ENCODE data around the gene TSPEAR. TPM values are rescaled to one million over a fixed set of nuclear protein-coding genes. Genes with fewer than 3 reads are reported as not detected.
A peak's percentile ranks its signal among the peaks of the same experiment; 100 is the strongest.

The TSPEAR gene
- total RNA-seq, 2 donors from 2014 or later, result not detected

GRCh38 chr21:44455524-44456213 is 255.7 kb downstream of the TSPEAR start:
- DNase-seq, result peak; percentile 60
- H3K27ac ChIP-seq, result no peak overlapping the region

GRCh38 chr21:44454747-44455523 is 256.4 kb downstream of the TSPEAR start, which contains the start of gene LRRC3:
Gene LRRC3 (plus strand): TSS chr21:44455510. CDS start chr21:44456645, 1,135 bp downstream.
- TF ChIP-seq CTCF (IDR thresholded peaks at IDR 0.05), result no peak
- intact Hi-C loops (cut with DNase I), result no loop called here
- Histone ChIP-seq H3K36me3 (no peaks in the 10 kb centered on the region), H3K4me3 (peak within 1 kb of the TSS; percentile 83), H3K27me3 (no peaks in the 10 kb centered on the region), H3K9ac (ENCODE audit: low read depth in 2 of 2, low read length in 2 of 2) (peak within 1 kb of the TSS; percentile 19 to 50), H3K4me1 (peaks cover 4% of the 10 kb centered on the region), H3K27ac (no peak within 1 kb of the TSS), H3K9me3 (no peaks in the 10 kb centered on the region)
- DNase-seq, result peak; percentile 89

More at GRCh38 chr21:44455524-44456213, 255.7 kb downstream of the TSPEAR start:
- TF ChIP-seq CTCF (IDR thresholded peaks at IDR 0.05), result no peak
- H3K27me3 ChIP-seq, result no peaks in the 10 kb centered on the region
- intact Hi-C loops (cut with DNase I), result no loop called here
- no peaks in the 10 kb centered on the region for H3K9me3 ChIP-seq
- H3K9ac ChIP-seq (ENCODE audit: low read depth in 2 of 2, low read length in 2 of 2), result peak overlapping the region; percentile 19 to 50
- H3K36me3 ChIP-seq, result no peaks in the 10 kb centered on the region
- peak overlapping the region; percentile 83 for H3K4me3 ChIP-seq
- peaks cover 4% of the 10 kb centered on the region for H3K4me1 ChIP-seq

GRCh38 chr21:44454058-44454457 is 257.3 kb downstream of the TSPEAR start:
- Histone ChIP-seq H3K9ac (ENCODE audit: low read depth in 2 of 2, low read length in 2 of 2) (no peak overlapping the region), H3K27ac (no peak overlapping the region), H3K36me3 (no peaks in the 10 kb centered on the region), H3K4me1 (peaks cover 4% of the 10 kb centered on the region), H3K27me3 (no peaks in the 10 kb centered on the region), H3K4me3 (no peak overlapping the region), H3K9me3 (no peaks in the 10 kb centered on the region)
- TF ChIP-seq CTCF (IDR thresholded peaks at IDR 0.05), result no peak
- intact Hi-C loops (cut with DNase I), result no loop called here
- DNase-seq, result no peak

- DNase-seq, result no peak
- no peak for TF ChIP-seq CTCF (IDR thresholded peaks at IDR 0.05)
- H3K4me1 ChIP-seq, result peaks cover 4% of the 10 kb centered on the region
- H3K27me3 ChIP-seq, result no peaks in the 10 kb centered on the region
- H3K9me3 ChIP-seq, result no peaks in the 10 kb centered on the region
- no peak overlapping the region for H3K9ac ChIP-seq (ENCODE audit: low read depth in 2 of 2, low read length in 2 of 2)
- intact Hi-C loops (cut with DNase I), result no loop called here
- H3K4me3 ChIP-seq, result no peak overlapping the region
- H3K27ac ChIP-seq, result no peak overlapping the region
- no peaks in the 10 kb centered on the region for H3K36me3 ChIP-seq
Observed at GRCh38 chr21:44453120-44453519, 258.3 kb downstream of the TSPEAR start.

- TF ChIP-seq CTCF (IDR thresholded peaks at IDR 0.05), result no peak
- intact Hi-C loops (cut with DNase I), result no loop called here
- Histone ChIP-seq H3K4me1 (peaks cover 1% of the 10 kb centered on the region), H3K9ac (ENCODE audit: low read depth in 2 of 2, low read length in 2 of 2) (no peak overlapping the region), H3K27me3 (no peaks in the 10 kb centered on the region), H3K4me3 (no peak overlapping the region), H3K27ac (no peak overlapping the region), H3K9me3 (no peaks in the 10 kb centered on the region), H3K36me3 (no peaks in the 10 kb centered on the region)
- no peak for DNase-seq
Observed at GRCh38 chr21:44450999-44451398, 260.4 kb downstream of the TSPEAR start.
